K562 (cell line): ENCODE results near the gene WIF1. TPM values are rescaled to one million over a fixed set of nuclear protein-coding genes. Genes with fewer than 3 reads are reported as not detected.

Experiments used
- ATAC-seq: fragments of 200-7000 bp; cut with Tn5 transposase; 3 replicates; pipeline ENCODE4 v1.9.1; 2020; ENCODE audit warnings: moderate library complexity
- BruUV-seq: library from RNA; stranded (reverse); fragments of 400-500 nt; replicated peaks from 2 replicates; lab custom pipeline; 2021; lab: Mats Ljungman, UMichigan
- CTCF ChIA-PET: fragments of 300-600 bp; formaldehyde crosslinking; extraction: SDS; loops from one replicate; lab custom pipeline; 2021; ENCODE audit warnings: low intra/inter-chr PET ratio; lab: Yijun Ruan, JAX
- POLR2A ChIA-PET: fragments of 300-600, 350-650 bp; sonication (Branson Sonifier 250); formaldehyde crosslinking; extraction: SDS; loops from one replicate; lab custom pipeline; 2021; ENCODE audit warnings: antibody characterized with exemption, inconsistent platforms; lab: Yijun Ruan, JAX
- DNase-seq, 4 experiments: peaks; one replicate each; pipeline versions ENCODE4 v3.0.0 to v3.0.0-alpha.2; 2011 to 2018; ENCODE audit warnings: low spot score in 3 of 4, mixed read lengths in 3 of 4; ENCODE audit errors: extremely low read depth in 1 of 4
- FAIRE-seq: peaks from 2 replicates; lab custom pipeline; 2011; peaks lifted over from hg19 to GRCh38; lab: Jason Lieb, UNC
- H2AFZ ChIP-seq: 2 replicates; pipeline ENCODE4 v1.6.0; 2011; ENCODE audit warnings: low read depth, low read length, control low read depth, inconsistent platforms
- H3K27ac ChIP-seq: fragments of 200-600 bp; 3 replicates; pipeline ENCODE4 v1.8.0; 2011; ENCODE audit warnings: low read depth, mild to moderate bottlenecking, control low read depth, inconsistent platforms, low read length, moderate library complexity, mixed read lengths; ENCODE audit errors: extremely low read depth
- H3K27me3 ChIP-seq, 2 experiments: fragments of 300-600 bp in 1 of 2; 2 replicates in 1 of 2; 3 replicates in 1 of 2; pipeline versions ENCODE4 v1.6.0 to v1.8.0; 2011; ENCODE audit warnings: inconsistent platforms in 2 of 2, low read length in 2 of 2, mild to moderate bottlenecking in 1 of 2, mixed read lengths in 1 of 2, moderate library complexity in 1 of 2; ENCODE audit not compliant: control insufficient read depth in 2 of 2, insufficient read depth in 2 of 2
- H3K36me3 ChIP-seq: fragments of 300-600 bp; 3 replicates; pipeline ENCODE4 v1.8.0; 2011; ENCODE audit warnings: mild to moderate bottlenecking, low read length, inconsistent platforms; ENCODE audit not compliant: control insufficient read depth, insufficient read depth
- H3K4me1 ChIP-seq, 2 experiments: fragments of 200-600 bp in 1 of 2; replicated peaks in 1 of 2; 2 replicates in 1 of 2; 3 replicates in 1 of 2; pipeline versions ENCODE4 v1.5.1 to v1.8.0; 2011; ENCODE audit warnings: inconsistent platforms in 2 of 2, low read length in 2 of 2, mild to moderate bottlenecking in 1 of 2, mixed read lengths in 1 of 2, moderate library complexity in 1 of 2; ENCODE audit not compliant: control insufficient read depth in 2 of 2, insufficient read depth in 2 of 2
- H3K4me2 ChIP-seq: 2 replicates; pipeline ENCODE4 v1.6.1; 2011; ENCODE audit warnings: low read length, control low read depth, inconsistent platforms, mixed read lengths; ENCODE audit not compliant: insufficient read depth
- H3K4me3 ChIP-seq: fragments of 200-600 bp; sonication (generic), shearing (Covaris generic); 2 replicates; pipeline ENCODE4 v1.5.1; 2016; ENCODE audit warnings: control low read depth, inconsistent platforms
- H3K79me2 ChIP-seq: fragments of 200-600 bp; 3 replicates; pipeline ENCODE4 v1.8.0; 2011; ENCODE audit warnings: low read length, inconsistent platforms; ENCODE audit not compliant: control insufficient read depth, insufficient read depth
- H3K9ac ChIP-seq, 2 experiments: 2 replicates each; pipeline versions ENCODE4 v1.6.0 to v1.6.1; 2011; ENCODE audit warnings: low read depth in 2 of 2, low read length in 2 of 2, control low read depth in 1 of 2, inconsistent platforms in 1 of 2, mild to moderate bottlenecking in 1 of 2, mixed read lengths in 1 of 2; ENCODE audit not compliant: insufficient read depth in 1 of 2
- H3K9me1 ChIP-seq: one replicate; pipeline ENCODE4 v1.6.0; 2011; ENCODE audit warnings: inconsistent platforms, mild to moderate bottlenecking, low read length, moderate library complexity; ENCODE audit not compliant: control insufficient read depth, insufficient read depth
- H3K9me3 ChIP-seq: replicated peaks from 2 replicates; pipeline ENCODE4 v1.5.1; 2011; ENCODE audit warnings: low read depth, low read length, inconsistent platforms; ENCODE audit not compliant: control insufficient read depth, insufficient read depth
- H4K20me1 ChIP-seq: replicated peaks from 2 replicates; pipeline ENCODE4 v1.6.1; 2011; ENCODE audit warnings: low read length, inconsistent platforms, mixed read lengths; ENCODE audit not compliant: control insufficient read depth, insufficient read depth
- EWSR1 ChIP-seq: fragments of 450-650 bp; IDR thresholded peaks from 2 replicates; pipeline ENCODE4 v1.6.1; 2018; ENCODE audit warnings: borderline replicate concordance, mild to moderate bottlenecking, low read depth, moderate library complexity; ENCODE audit not compliant: partially characterized antibody
- ILF3 ChIP-seq: fragments of 450-650 bp; IDR thresholded peaks from 2 replicates; pipeline ENCODE4 v1.6.1; 2018; ENCODE audit warnings: antibody characterized with exemption, mild to moderate bottlenecking, moderate library complexity, borderline replicate concordance
- MEIS2 ChIP-seq: fragments of 450-650 bp; IDR thresholded peaks from 2 replicates; pipeline ENCODE4 v1.6.1; 2014; ENCODE audit warnings: mild to moderate bottlenecking; ENCODE audit not compliant: partially characterized antibody
- RAD21 ChIP-seq, 2 experiments: fragments of 250-450 bp in 1 of 2; fragments of 450-650 bp in 1 of 2; sonication (Bioruptor Pico) in 1 of 2; formaldehyde crosslinking in 1 of 2; IDR thresholded peaks in 1 of 2; conservative IDR thresholded peaks in 1 of 2; 2 replicates each; pipeline versions ENCODE4 v1.4.0 to v1.8.0; 2020 to 2022; ENCODE audit warnings: mild to moderate bottlenecking in 2 of 2, moderate library complexity in 1 of 2
- ZNF121 ChIP-seq: sonication (generic); formaldehyde crosslinking; conservative IDR thresholded peaks from 2 replicates; pipeline ENCODE4 v1.8.0; 2022; ENCODE audit warnings: missing genetic modification reagents
- ZNF507 ChIP-seq: conservative IDR thresholded peaks from 2 replicates; pipeline ENCODE4 v1.6.1; 2017; ENCODE audit warnings: missing genetic modification characterization, missing compliant biosample characterization
- WGBS: fragments of 100-300 bp; shearing (Covaris generic); methylation state at CpG from one replicate; pipeline ENCODE4 v1.1.6; 2016; ENCODE audit warnings: low coverage, mixed read lengths; ENCODE audit not compliant: insufficient coverage; ENCODE audit errors: missing lambda C conversion rate; 5-methylcytosine and 5-hydroxymethylcytosine counted together
- in situ Hi-C: fragments of 300-500 bp; cut with MboI; formaldehyde crosslinking; loops from 4 replicates; pipeline ENCODE4 v1.15.0; 2018; ENCODE audit warnings: inconsistent platforms, mixed read lengths
- intact Hi-C: fragments of 100-400 bp; cut with micrococcal nuclease; formaldehyde crosslinking; loops from 2 replicates; pipeline ENCODE4 v1.14.2; 2022
- polyA plus RNA-seq, 8 experiments: library from polyadenylated mRNA; depleted of rRNA in 4 of 8; stranded (reverse) in 5 of 8; unstranded in 3 of 8; fragments of >200 nt; fragmentation: Nextera tagmentation in 2 of 8; fragmentation: Illumina TruSeq in 1 of 8; extraction: Ambion mirVana in 2 of 8; extraction: Trizol in 1 of 8; gene quantifications; 2 replicates each; pipeline versions ENCODE4 v1.2.1 to v1.2.3, GENCODE V29; 2011 to 2014; ENCODE audit warnings: inconsistent platforms in 1 of 8, missing spikeins in 1 of 8
- total RNA-seq, 7 experiments: library from RNA; depleted of rRNA in 6 of 7; stranded (reverse); fragments of >200 nt in 6 of 7; fragmentation: Illumina TruSeq in 2 of 7; extraction: Trizol in 2 of 7; gene quantifications; 2 replicates each; pipeline versions ENCODE4 v1.2.1 to v1.2.3, GENCODE V29; 2011 to 2021; ENCODE audit warnings: low replicate concordance in 1 of 7
- TF ChIP-seq, protein P1 (sequence below): sonication (generic); formaldehyde crosslinking; IDR thresholded peaks from 2 replicates; pipeline ENCODE4 v1.8.1; 2022; ENCODE audit warnings: missing genetic modification reagents
- TF ChIP-seq, protein P2 (sequence below): IDR thresholded peaks from 2 replicates; pipeline ENCODE4 v1.6.1; 2012; ENCODE audit warnings: low read depth, low read length, improper control_type of control experiment, borderline replicate concordance
- TF ChIP-seq, protein P3 (sequence below): sonication (generic); formaldehyde crosslinking; IDR thresholded peaks from 2 replicates; pipeline ENCODE4 v1.8.1; 2023; ENCODE audit warnings: missing genetic modification reagents, mild to moderate bottlenecking, borderline replicate concordance
- TF ChIP-seq, protein P4 (sequence below), 3 experiments: IDR thresholded peaks in 2 of 3; conservative IDR thresholded peaks in 1 of 3; 2 replicates each; pipeline ENCODE4 v1.5.1; 2011 to 2012; ENCODE audit warnings: low read length in 3 of 3, mild to moderate bottlenecking in 3 of 3, control low read depth in 2 of 3, improper control_type of control experiment in 1 of 3, inconsistent platforms in 1 of 3, low read depth in 1 of 3, mixed read lengths in 1 of 3, moderate library complexity in 1 of 3; ENCODE audit not compliant: insufficient read depth in 2 of 3

WIF1 gene
- total and polyA plus RNA-seq, 9 of the 15 experiments (the other 6 are each of a cell fraction or from before 2014, with no cell fraction given): not detected

DNA sequence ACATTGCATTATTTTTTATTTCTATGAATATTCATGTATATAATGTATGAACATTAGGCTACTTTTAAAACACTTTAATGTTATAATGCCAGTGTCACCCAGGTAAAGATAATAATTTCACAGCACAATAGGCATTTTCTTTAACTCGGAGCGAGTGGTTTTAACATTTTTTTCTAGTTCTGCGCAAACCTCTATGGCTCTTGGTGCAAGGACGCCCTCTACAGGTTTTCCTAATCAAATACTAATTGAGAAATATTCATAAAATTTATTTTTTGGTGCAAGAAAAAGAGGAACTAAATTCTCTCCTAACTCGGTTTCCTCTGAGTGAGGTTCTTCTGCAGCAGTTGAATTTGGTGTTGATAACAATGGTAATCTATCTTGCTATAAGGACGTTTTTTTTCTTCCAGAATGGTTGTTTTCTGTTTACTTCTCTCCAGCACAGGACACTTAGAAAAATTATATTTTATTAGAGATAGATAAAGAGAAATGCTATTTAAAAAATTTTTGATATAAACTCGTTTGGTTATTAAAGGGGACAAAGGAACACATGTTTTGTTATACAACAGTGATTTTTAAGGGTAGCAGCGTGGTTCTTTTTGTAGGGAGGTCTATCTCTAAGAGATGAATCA lies 2.4 kb upstream of the WIF1 start:
- intact Hi-C loops (loop anchor here (2.0 to 10.0 kb wide), 3 partner anchors 111 to 321 kb away; no protein-coding TSS in a partner anchor), in situ Hi-C loops (no loop called here)
- peaks cover 4 to 10% of the 10 kb centered on the region in 2 experiments; a peak in 2 of 5 replicates for H3K27me3 ChIP-seq
- no peaks in the 10 kb centered on the region for H3K79me2 ChIP-seq
- POLR2A ChIA-PET: no interaction called here
- no peaks in the 10 kb centered on the region for H4K20me1 ChIP-seq
- no peaks in the 10 kb centered on the region for H3K9me3 ChIP-seq
- no peak overlapping the region for H3K4me3 ChIP-seq
- no peak overlapping the region for H2AFZ ChIP-seq
- peak; percentile 47; the same call in 1 of the 3 replicates for ATAC-seq
- peaks cover 0 to 10% of the 10 kb centered on the region in 2 experiments; a peak in 3 of 5 replicates for H3K4me1 ChIP-seq
- no peak overlapping the region for H3K9ac ChIP-seq
- CTCF ChIA-PET: interaction anchor here (1.2 kb wide), 1 partner anchor 233 kb away, joined by 3 read pairs; no protein-coding TSS in a partner anchor
- 2% methylated on average over 8 of the region's 8 CpGs for WGBS
- FAIRE-seq: no peak
- H3K36me3 ChIP-seq: no peaks in the 10 kb centered on the region
- H3K4me2 ChIP-seq: no peak overlapping the region
- H3K9me1 ChIP-seq: no peaks in the 10 kb centered on the region
- no TSS peak for BruUV-seq
- no peak overlapping the region for H3K27ac ChIP-seq
- DNase-seq: peak in 1 of 4 experiments; percentile 60
- TF ChIP-seq, protein P1, sequence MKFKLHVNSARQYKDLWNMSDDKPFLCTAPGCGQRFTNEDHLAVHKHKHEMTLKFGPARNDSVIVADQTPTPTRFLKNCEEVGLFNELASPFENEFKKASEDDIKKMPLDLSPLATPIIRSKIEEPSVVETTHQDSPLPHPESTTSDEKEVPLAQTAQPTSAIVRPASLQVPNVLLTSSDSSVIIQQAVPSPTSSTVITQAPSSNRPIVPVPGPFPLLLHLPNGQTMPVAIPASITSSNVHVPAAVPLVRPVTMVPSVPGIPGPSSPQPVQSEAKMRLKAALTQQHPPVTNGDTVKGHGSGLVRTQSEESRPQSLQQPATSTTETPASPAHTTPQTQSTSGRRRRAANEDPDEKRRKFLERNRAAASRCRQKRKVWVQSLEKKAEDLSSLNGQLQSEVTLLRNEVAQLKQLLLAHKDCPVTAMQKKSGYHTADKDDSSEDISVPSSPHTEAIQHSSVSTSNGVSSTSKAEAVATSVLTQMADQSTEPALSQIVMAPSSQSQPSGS (CRISPR knock-in tag): no peak
- TF ChIP-seq, protein P2, sequence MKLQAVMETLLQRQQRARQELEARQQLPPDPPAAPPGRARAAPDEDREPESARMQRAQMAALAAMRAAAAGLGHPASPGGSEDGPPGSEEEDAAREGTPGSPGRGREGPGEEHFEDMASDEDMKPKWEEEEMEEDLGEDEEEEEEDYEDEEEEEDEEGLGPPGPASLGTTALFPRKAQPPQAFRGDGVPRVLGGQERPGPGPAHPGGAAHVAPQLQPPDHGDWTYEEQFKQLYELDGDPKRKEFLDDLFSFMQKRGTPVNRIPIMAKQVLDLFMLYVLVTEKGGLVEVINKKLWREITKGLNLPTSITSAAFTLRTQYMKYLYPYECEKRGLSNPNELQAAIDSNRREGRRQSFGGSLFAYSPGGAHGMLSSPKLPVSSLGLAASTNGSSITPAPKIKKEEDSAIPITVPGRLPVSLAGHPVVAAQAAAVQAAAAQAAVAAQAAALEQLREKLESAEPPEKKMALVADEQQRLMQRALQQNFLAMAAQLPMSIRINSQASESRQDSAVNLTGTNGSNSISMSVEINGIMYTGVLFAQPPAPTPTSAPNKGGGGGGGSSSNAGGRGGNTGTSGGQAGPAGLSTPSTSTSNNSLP: peak; percentile 65; the same call in 1 of the 2 replicates
- TF ChIP-seq EWSR1 (no peak), ZNF121 (CRISPR knock-in tag) (no peak), MEIS2 (no peak), RAD21 (CRISPR knock-in tag; conservative IDR thresholded peaks at IDR 0.05 in 1 of 2, IDR thresholded peaks at IDR 0.05 in 1 of 2) (peak; percentile 50 to 66; a peak in 3 of 4 replicates), ILF3 (no peak), ZNF507 (no peak)
- TF ChIP-seq, protein P3, sequence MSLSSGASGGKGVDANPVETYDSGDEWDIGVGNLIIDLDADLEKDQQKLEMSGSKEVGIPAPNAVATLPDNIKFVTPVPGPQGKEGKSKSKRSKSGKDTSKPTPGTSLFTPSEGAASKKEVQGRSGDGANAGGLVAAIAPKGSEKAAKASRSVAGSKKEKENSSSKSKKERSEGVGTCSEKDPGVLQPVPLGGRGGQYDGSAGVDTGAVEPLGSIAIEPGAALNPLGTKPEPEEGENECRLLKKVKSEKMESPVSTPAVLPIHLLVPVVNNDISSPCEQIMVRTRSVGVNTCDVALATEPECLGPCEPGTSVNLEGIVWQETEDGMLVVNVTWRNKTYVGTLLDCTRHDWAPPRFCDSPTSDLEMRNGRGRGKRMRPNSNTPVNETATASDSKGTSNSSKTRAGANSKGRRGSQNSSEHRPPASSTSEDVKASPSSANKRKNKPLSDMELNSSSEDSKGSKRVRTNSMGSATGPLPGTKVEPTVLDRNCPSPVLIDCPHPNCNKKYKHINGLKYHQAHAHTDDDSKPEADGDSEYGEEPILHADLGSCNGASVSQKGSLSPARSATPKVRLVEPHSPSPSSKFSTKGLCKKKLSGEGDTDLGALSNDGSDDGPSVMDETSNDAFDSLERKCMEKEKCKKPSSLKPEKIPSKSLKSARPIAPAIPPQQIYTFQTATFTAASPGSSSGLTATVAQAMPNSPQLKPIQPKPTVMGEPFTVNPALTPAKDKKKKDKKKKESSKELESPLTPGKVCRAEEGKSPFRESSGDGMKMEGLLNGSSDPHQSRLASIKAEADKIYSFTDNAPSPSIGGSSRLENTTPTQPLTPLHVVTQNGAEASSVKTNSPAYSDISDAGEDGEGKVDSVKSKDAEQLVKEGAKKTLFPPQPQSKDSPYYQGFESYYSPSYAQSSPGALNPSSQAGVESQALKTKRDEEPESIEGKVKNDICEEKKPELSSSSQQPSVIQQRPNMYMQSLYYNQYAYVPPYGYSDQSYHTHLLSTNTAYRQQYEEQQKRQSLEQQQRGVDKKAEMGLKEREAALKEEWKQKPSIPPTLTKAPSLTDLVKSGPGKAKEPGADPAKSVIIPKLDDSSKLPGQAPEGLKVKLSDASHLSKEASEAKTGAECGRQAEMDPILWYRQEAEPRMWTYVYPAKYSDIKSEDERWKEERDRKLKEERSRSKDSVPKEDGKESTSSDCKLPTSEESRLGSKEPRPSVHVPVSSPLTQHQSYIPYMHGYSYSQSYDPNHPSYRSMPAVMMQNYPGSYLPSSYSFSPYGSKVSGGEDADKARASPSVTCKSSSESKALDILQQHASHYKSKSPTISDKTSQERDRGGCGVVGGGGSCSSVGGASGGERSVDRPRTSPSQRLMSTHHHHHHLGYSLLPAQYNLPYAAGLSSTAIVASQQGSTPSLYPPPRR (CRISPR knock-in tag): no peak
- TF ChIP-seq, protein P4, sequence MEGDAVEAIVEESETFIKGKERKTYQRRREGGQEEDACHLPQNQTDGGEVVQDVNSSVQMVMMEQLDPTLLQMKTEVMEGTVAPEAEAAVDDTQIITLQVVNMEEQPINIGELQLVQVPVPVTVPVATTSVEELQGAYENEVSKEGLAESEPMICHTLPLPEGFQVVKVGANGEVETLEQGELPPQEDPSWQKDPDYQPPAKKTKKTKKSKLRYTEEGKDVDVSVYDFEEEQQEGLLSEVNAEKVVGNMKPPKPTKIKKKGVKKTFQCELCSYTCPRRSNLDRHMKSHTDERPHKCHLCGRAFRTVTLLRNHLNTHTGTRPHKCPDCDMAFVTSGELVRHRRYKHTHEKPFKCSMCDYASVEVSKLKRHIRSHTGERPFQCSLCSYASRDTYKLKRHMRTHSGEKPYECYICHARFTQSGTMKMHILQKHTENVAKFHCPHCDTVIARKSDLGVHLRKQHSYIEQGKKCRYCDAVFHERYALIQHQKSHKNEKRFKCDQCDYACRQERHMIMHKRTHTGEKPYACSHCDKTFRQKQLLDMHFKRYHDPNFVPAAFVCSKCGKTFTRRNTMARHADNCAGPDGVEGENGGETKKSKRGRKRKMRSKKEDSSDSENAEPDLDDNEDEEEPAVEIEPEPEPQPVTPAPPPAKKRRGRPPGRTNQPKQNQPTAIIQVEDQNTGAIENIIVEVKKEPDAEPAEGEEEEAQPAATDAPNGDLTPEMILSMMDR (IDR thresholded peaks at IDR 0.05 in 2 of 3, conservative IDR thresholded peaks at IDR 0.05 in 1 of 3; ENCODE audit: insufficient read depth in 2 of 3, low read depth in 1 of 3, low read length in 3 of 3): peak; percentile 45 to 71 (median 60)
